SK-N-SH (cell line): ENCODE data around the gene PARD3. TPM values are rescaled to one million over a fixed set of nuclear protein-coding genes. Genes with fewer than 3 reads are reported as not detected.

Experiments
- CTCF ChIA-PET: fragments of 300-600, 350-600 bp; formaldehyde crosslinking; extraction: SDS; loops from one replicate; lab custom pipeline; 2021; lab: Yijun Ruan, JAX
- POLR2A ChIA-PET: fragments of 350-600 bp; sonication (Branson Sonifier 250); formaldehyde crosslinking; extraction: SDS; loops from one replicate; lab custom pipeline; 2020; ENCODE audit warnings: antibody characterized with exemption, inconsistent platforms; lab: Yijun Ruan, JAX
- DNase-seq: peaks from one replicate; pipeline ENCODE4 v3.0.0; 2012
- H2AFZ ChIP-seq: fragments of 200-600 bp; sonication (generic); 2 replicates; pipeline ENCODE4 v1.8.1; 2016; ENCODE audit warnings: antibody characterized with exemption, mild to moderate bottlenecking, low read depth
- H3F3A ChIP-seq: fragments of 200-600 bp; sonication (generic); replicated peaks from 2 replicates; pipeline ENCODE3; 2016; ENCODE audit warnings: antibody characterized with exemption, mild to moderate bottlenecking; ENCODE audit not compliant: insufficient read depth
- H3K27ac ChIP-seq, 2 experiments: fragments of 200-500 bp in 1 of 2; fragments of 200-600 bp in 1 of 2; sonication (Bioruptor generic) in 1 of 2; sonication (generic), shearing (Covaris generic) in 1 of 2; 2 replicates each; pipeline versions ENCODE4 v1.5.1 to v1.6.1; 2014 to 2016; ENCODE audit warnings: low read depth in 2 of 2, inconsistent platforms in 1 of 2, low read length in 1 of 2, mild to moderate bottlenecking in 1 of 2, mixed read lengths in 1 of 2
- H3K27me3 ChIP-seq: fragments of 200-600 bp; sonication (generic), shearing (Covaris generic); 2 replicates; pipeline ENCODE4 v1.6.1; 2016; ENCODE audit warnings: mixed run types; ENCODE audit not compliant: insufficient read depth
- H3K36me3 ChIP-seq, 2 experiments: fragments of 200-500 bp in 1 of 2; fragments of 200-600 bp in 1 of 2; sonication (Bioruptor generic) in 1 of 2; sonication (generic) in 1 of 2; replicated peaks in 1 of 2; 2 replicates each; pipeline versions ENCODE3 to v1.5.1; 2014 to 2016; ENCODE audit warnings: low read length in 1 of 2, mild to moderate bottlenecking in 1 of 2; ENCODE audit not compliant: insufficient read depth in 2 of 2, control insufficient read depth in 1 of 2
- H3K4me1 ChIP-seq, 2 experiments: fragments of 200-500 bp in 1 of 2; fragments of 200-600 bp in 1 of 2; sonication (Bioruptor generic) in 1 of 2; sonication (generic), shearing (Covaris generic) in 1 of 2; 2 replicates each; pipeline versions ENCODE4 v1.5.1 to v1.6.1; 2014 to 2016; ENCODE audit warnings: low read depth in 1 of 2, low read length in 1 of 2, mixed run types in 1 of 2; ENCODE audit not compliant: insufficient read depth in 2 of 2, control insufficient read depth in 1 of 2
- H3K4me2 ChIP-seq: fragments of 200-600 bp; sonication (generic), shearing (Covaris generic); 2 replicates; pipeline ENCODE4 v1.6.1; 2017; ENCODE audit warnings: mixed run types
- H3K4me3 ChIP-seq, 2 experiments: fragments of 200-500 bp in 1 of 2; fragments of 200-600 bp in 1 of 2; sonication (Bioruptor generic) in 1 of 2; sonication (generic), shearing (Covaris generic) in 1 of 2; 2 replicates each; pipeline versions ENCODE4 v1.5.1 to v1.8.1; 2014 to 2016; ENCODE audit warnings: low read depth in 2 of 2, inconsistent platforms in 1 of 2, low read length in 1 of 2, mild to moderate bottlenecking in 1 of 2, mixed read lengths in 1 of 2, moderate library complexity in 1 of 2
- H3K79me2 ChIP-seq: fragments of 200-600 bp; sonication (generic); 2 replicates; pipeline ENCODE4 v1.8.1; 2017; ENCODE audit warnings: mild to moderate bottlenecking; ENCODE audit not compliant: insufficient read depth
- H3K9ac ChIP-seq: fragments of 200-600 bp; sonication (generic); 2 replicates; pipeline ENCODE4 v1.6.1; 2017; ENCODE audit warnings: mixed run types
- H3K9me2 ChIP-seq: fragments of 200-600 bp; sonication (generic); 2 replicates; pipeline ENCODE4 v1.6.1; 2017; ENCODE audit warnings: mixed run types
- H3K9me3 ChIP-seq: fragments of 200-600 bp; sonication (generic); 2 replicates; pipeline ENCODE4 v1.6.1; 2017; ENCODE audit warnings: mixed run types, mild to moderate bottlenecking, moderate library complexity
- H4K20me1 ChIP-seq: fragments of 200-600 bp; sonication (generic); 2 replicates; pipeline ENCODE4 v1.6.1; 2017; ENCODE audit warnings: mild to moderate bottlenecking, mixed run types; ENCODE audit not compliant: insufficient read depth
- CHD2 ChIP-seq: fragments of 150-350 bp; IDR thresholded peaks from 2 replicates; pipeline ENCODE4 v1.6.1; 2018; ENCODE audit warnings: low read length; ENCODE audit not compliant: partially characterized antibody
- EZH2phosphoT487 ChIP-seq: fragments of 200-600 bp; sonication (generic); IDR thresholded peaks from 2 replicates; pipeline ENCODE4 v1.6.1; 2017; ENCODE audit warnings: low read depth, mixed run types, mild to moderate bottlenecking, antibody characterized with exemption, moderate library complexity, borderline replicate concordance
- FOXM1 ChIP-seq: IDR thresholded peaks from 2 replicates; pipeline ENCODE4 v1.4.0; 2012; ENCODE audit warnings: low read depth, mild to moderate bottlenecking
- GABPA ChIP-seq: IDR thresholded peaks from 2 replicates; pipeline ENCODE4 v1.4.0; 2012; ENCODE audit warnings: low read depth, mild to moderate bottlenecking
- MEF2A ChIP-seq: IDR thresholded peaks from 2 replicates; pipeline ENCODE4 v1.4.0; 2012; ENCODE audit warnings: low read depth, borderline replicate concordance
- POLR2AphosphoS5 ChIP-seq: IDR thresholded peaks from 2 replicates; pipeline ENCODE4 v1.6.1; 2012; ENCODE audit warnings: low read depth, low read length
- RAD21 ChIP-seq: IDR thresholded peaks from 2 replicates; pipeline ENCODE4 v1.6.1; 2012; ENCODE audit warnings: mild to moderate bottlenecking, low read length
- RCOR1 ChIP-seq: fragments of 150-350 bp; IDR thresholded peaks from 2 replicates; pipeline ENCODE4 v1.6.1; 2017; ENCODE audit warnings: antibody characterized with exemption, low read length
- RFX5 ChIP-seq: IDR thresholded peaks from 2 replicates; pipeline ENCODE4 v1.6.1; 2012; ENCODE audit warnings: mild to moderate bottlenecking, improper control_type of control experiment, low read length
- RXRA ChIP-seq: IDR thresholded peaks from 2 replicates; pipeline ENCODE4 v1.4.0; 2012; ENCODE audit warnings: low read depth, mild to moderate bottlenecking, borderline replicate concordance
- SMC3 ChIP-seq: IDR thresholded peaks from 2 replicates; pipeline ENCODE4 v1.6.1; 2012; ENCODE audit warnings: low read depth, low read length, improper control_type of control experiment
- TCF12 ChIP-seq: IDR thresholded peaks from 2 replicates; pipeline ENCODE4 v1.4.0; 2012
- WGBS: methylation state at CpG from one replicate; pipeline ENCODE4 v1.1.6; 2017; ENCODE audit warnings: low lambda C conversion rate; 5-methylcytosine and 5-hydroxymethylcytosine counted together
- polyA plus RNA-seq, 3 experiments: library from polyadenylated mRNA; depleted of rRNA; stranded (reverse); fragments of >200 nt; gene quantifications; 2 replicates each; pipeline ENCODE4 v1.2.3, GENCODE V29; 2012
- TF ChIP-seq, protein P1 (sequence below): fragments of 150-350 bp; IDR thresholded peaks from 2 replicates; pipeline ENCODE4 v1.6.1; 2017; ENCODE audit warnings: antibody characterized with exemption, low read length, low read depth, borderline replicate concordance
- TF ChIP-seq, protein P2 (sequence below): fragments of 150-350 bp; IDR thresholded peaks from 2 replicates; pipeline ENCODE4 v1.6.1; 2016; ENCODE audit warnings: mild to moderate bottlenecking, low read depth, low read length
- TF ChIP-seq, protein P3 (sequence below): IDR thresholded peaks from 2 replicates; pipeline ENCODE4 v1.6.1; 2012; ENCODE audit warnings: mild to moderate bottlenecking, low read depth, low read length, moderate library complexity
- TF ChIP-seq, protein P4 (sequence below): fragments of 200-600 bp; sonication (generic); IDR thresholded peaks from 2 replicates; pipeline ENCODE4 v1.6.1; 2017; ENCODE audit warnings: antibody characterized with exemption, mild to moderate bottlenecking, moderate library complexity
- TF ChIP-seq, protein P5 (sequence below): IDR thresholded peaks from 2 replicates; pipeline ENCODE4 v1.4.0; 2012; ENCODE audit warnings: low read depth, borderline replicate concordance

PARD3 gene
- polyA plus RNA-seq, 1 of the 3 experiments (the other 2 are of a cell fraction): 29.4 TPM

DNA sequence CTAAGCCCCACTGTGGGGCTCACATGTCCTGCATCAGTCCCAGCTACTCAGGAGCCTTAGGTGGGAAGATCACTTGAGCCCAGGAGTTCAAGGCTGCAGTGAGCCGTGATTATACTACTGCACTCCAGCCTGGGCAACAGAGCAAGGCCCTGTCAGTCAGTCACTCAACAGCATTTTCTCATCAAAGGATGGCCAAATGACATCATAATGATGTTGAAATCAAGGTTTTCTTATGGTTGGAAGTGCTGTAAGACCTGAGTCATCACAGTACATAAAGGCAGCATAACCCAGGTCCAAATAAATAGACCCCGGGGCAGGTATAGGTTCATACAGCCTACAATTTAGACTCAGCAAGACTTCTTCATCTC, 341.1 kb downstream of the PARD3 start:
- Histone ChIP-seq H3K27me3 (no peaks in the 10 kb centered on the region), H3K79me2 (no peaks in the 10 kb centered on the region), H3K9me3 (no peaks in the 10 kb centered on the region), H3K36me3 (peaks cover 2 to 16% of the 10 kb centered on the region in 2 experiments), H3K4me3 (no peak overlapping the region), H3F3A (peaks cover 8% of the 10 kb centered on the region), H3K4me1 (peaks cover 0 to 17% of the 10 kb centered on the region in 2 experiments; a peak in 2 of 4 replicates), H3K9ac (no peak overlapping the region), H3K4me2 (no peak overlapping the region), H3K9me2 (no peaks in the 10 kb centered on the region), H3K27ac (peak overlapping the region in 1 of 2 experiments; percentile 81; a peak in 1 of 4 replicates), H4K20me1 (no peaks in the 10 kb centered on the region), H2AFZ (no peak overlapping the region)
- DNase-seq: no peak
- 86% methylated on average over 2 of the region's 2 CpGs for WGBS
- CTCF ChIA-PET: no interaction called here
- POLR2A ChIA-PET: no interaction called here
- TF ChIP-seq RXRA (no peak), EZH2phosphoT487 (no peak), GABPA (no peak), MEF2A (no peak), TCF12 (no peak), SMC3 (no peak), CHD2 (no peak), POLR2AphosphoS5 (no peak)
- TF ChIP-seq, protein P1, sequence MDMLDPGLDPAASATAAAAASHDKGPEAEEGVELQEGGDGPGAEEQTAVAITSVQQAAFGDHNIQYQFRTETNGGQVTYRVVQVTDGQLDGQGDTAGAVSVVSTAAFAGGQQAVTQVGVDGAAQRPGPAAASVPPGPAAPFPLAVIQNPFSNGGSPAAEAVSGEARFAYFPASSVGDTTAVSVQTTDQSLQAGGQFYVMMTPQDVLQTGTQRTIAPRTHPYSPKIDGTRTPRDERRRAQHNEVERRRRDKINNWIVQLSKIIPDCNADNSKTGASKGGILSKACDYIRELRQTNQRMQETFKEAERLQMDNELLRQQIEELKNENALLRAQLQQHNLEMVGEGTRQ: no peak
- TF ChIP-seq, protein P2, sequence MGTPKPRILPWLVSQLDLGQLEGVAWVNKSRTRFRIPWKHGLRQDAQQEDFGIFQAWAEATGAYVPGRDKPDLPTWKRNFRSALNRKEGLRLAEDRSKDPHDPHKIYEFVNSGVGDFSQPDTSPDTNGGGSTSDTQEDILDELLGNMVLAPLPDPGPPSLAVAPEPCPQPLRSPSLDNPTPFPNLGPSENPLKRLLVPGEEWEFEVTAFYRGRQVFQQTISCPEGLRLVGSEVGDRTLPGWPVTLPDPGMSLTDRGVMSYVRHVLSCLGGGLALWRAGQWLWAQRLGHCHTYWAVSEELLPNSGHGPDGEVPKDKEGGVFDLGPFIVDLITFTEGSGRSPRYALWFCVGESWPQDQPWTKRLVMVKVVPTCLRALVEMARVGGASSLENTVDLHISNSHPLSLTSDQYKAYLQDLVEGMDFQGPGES: no peak

DNA sequence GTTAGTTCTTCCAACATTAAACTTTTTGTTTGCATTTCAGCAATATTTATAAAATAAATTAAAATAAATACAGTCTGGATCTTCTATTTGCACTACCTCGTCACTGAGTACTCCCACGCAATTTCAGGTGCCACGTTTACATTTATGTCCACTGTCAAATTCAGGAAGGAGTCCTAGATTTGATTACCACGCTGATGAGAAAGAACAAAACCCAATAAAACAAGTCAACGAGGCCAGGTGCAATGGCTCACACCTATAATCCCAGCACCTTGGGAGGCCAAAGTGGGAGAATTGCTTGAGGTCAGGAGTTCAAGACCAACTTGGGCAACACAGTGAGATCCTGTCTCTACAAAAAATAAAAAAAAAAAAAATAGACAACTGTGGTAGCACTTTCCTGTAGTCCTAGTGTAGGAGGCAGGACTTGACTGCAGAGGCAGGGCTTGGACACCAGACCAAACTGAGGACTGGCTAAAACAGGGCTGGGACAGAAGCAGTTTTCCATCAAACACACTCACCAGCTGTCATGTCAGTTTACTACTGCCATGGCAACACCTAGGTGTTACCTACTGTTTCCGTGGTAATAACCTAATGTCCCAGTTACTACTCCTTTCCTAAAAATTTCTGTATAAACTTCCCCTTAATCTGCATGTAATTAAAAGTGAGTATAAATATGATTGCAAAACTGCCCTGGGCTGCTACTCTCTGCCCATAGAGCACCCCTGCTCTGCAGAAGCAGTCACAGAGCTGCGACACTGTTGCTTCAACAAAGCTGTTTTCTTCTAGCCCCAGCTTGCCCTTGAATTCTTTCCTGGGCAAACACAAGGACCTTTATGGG, 341.7 kb downstream of the PARD3 start:
- ChIA-PET POLR2A (no interaction called here), CTCF (no interaction called here)
- Histone ChIP-seq H2AFZ (no peak overlapping the region), H4K20me1 (no peaks in the 10 kb centered on the region), H3K79me2 (no peaks in the 10 kb centered on the region), H3K4me2 (no peak overlapping the region), H3F3A (peaks cover 8% of the 10 kb centered on the region), H3K4me1 (peaks cover 0 to 17% of the 10 kb centered on the region in 2 experiments; a peak in 2 of 4 replicates), H3K27ac (no peak overlapping the region), H3K9me2 (no peaks in the 10 kb centered on the region), H3K9ac (no peak overlapping the region), H3K36me3 (peaks cover 2 to 19% of the 10 kb centered on the region in 2 experiments), H3K4me3 (no peak overlapping the region), H3K9me3 (no peaks in the 10 kb centered on the region), H3K27me3 (no peaks in the 10 kb centered on the region)
- DNase-seq: no peak
- 88% methylated on average over 7 of the region's 7 CpGs for WGBS
- TF ChIP-seq, protein P3, sequence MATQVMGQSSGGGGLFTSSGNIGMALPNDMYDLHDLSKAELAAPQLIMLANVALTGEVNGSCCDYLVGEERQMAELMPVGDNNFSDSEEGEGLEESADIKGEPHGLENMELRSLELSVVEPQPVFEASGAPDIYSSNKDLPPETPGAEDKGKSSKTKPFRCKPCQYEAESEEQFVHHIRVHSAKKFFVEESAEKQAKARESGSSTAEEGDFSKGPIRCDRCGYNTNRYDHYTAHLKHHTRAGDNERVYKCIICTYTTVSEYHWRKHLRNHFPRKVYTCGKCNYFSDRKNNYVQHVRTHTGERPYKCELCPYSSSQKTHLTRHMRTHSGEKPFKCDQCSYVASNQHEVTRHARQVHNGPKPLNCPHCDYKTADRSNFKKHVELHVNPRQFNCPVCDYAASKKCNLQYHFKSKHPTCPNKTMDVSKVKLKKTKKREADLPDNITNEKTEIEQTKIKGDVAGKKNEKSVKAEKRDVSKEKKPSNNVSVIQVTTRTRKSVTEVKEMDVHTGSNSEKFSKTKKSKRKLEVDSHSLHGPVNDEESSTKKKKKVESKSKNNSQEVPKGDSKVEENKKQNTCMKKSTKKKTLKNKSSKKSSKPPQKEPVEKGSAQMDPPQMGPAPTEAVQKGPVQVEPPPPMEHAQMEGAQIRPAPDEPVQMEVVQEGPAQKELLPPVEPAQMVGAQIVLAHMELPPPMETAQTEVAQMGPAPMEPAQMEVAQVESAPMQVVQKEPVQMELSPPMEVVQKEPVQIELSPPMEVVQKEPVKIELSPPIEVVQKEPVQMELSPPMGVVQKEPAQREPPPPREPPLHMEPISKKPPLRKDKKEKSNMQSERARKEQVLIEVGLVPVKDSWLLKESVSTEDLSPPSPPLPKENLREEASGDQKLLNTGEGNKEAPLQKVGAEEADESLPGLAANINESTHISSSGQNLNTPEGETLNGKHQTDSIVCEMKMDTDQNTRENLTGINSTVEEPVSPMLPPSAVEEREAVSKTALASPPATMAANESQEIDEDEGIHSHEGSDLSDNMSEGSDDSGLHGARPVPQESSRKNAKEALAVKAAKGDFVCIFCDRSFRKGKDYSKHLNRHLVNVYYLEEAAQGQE: no peak
- TF ChIP-seq RXRA (no peak), FOXM1 (no peak), GABPA (no peak), EZH2phosphoT487 (no peak), RAD21 (no peak), RCOR1 (no peak), RFX5 (no peak)
- TF ChIP-seq, protein P4, sequence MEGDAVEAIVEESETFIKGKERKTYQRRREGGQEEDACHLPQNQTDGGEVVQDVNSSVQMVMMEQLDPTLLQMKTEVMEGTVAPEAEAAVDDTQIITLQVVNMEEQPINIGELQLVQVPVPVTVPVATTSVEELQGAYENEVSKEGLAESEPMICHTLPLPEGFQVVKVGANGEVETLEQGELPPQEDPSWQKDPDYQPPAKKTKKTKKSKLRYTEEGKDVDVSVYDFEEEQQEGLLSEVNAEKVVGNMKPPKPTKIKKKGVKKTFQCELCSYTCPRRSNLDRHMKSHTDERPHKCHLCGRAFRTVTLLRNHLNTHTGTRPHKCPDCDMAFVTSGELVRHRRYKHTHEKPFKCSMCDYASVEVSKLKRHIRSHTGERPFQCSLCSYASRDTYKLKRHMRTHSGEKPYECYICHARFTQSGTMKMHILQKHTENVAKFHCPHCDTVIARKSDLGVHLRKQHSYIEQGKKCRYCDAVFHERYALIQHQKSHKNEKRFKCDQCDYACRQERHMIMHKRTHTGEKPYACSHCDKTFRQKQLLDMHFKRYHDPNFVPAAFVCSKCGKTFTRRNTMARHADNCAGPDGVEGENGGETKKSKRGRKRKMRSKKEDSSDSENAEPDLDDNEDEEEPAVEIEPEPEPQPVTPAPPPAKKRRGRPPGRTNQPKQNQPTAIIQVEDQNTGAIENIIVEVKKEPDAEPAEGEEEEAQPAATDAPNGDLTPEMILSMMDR: no peak
- TF ChIP-seq, protein P5, sequence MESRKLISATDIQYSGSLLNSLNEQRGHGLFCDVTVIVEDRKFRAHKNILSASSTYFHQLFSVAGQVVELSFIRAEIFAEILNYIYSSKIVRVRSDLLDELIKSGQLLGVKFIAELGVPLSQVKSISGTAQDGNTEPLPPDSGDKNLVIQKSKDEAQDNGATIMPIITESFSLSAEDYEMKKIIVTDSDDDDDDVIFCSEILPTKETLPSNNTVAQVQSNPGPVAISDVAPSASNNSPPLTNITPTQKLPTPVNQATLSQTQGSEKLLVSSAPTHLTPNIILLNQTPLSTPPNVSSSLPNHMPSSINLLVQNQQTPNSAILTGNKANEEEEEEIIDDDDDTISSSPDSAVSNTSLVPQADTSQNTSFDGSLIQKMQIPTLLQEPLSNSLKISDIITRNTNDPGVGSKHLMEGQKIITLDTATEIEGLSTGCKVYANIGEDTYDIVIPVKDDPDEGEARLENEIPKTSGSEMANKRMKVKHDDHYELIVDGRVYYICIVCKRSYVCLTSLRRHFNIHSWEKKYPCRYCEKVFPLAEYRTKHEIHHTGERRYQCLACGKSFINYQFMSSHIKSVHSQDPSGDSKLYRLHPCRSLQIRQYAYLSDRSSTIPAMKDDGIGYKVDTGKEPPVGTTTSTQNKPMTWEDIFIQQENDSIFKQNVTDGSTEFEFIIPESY: no peak
